MM.1S (cell line): ENCODE data around the gene TWF1.
A peak's percentile ranks its signal among the peaks of the same experiment; 100 is the strongest.

Source experiments
- DNase-seq: peaks from one replicate; pipeline ENCODE4 v3.0.0-alpha.2; 2015
- H2AFZ ChIP-seq: fragments of 300-600 bp; sonication (generic); 2 replicates; pipeline ENCODE4 v1.6.0; 2016; ENCODE audit warnings: antibody characterized with exemption, low read length
- H3F3A ChIP-seq: fragments of 300-600 bp; sonication (generic); 2 replicates; pipeline ENCODE4 v1.6.1; 2016; ENCODE audit warnings: mild to moderate bottlenecking, antibody characterized with exemption, low read length, moderate library complexity, mixed read lengths; ENCODE audit not compliant: insufficient read depth
- H3K27ac ChIP-seq: fragments of 300-600 bp; sonication (generic); 2 replicates; pipeline ENCODE4 v1.5.1; 2016; ENCODE audit warnings: mild to moderate bottlenecking, low read length
- H3K27me3 ChIP-seq: fragments of 300-600 bp; sonication (generic); replicated peaks from 2 replicates; pipeline ENCODE4 v1.6.0; 2016; ENCODE audit warnings: low read length; ENCODE audit not compliant: insufficient read depth
- H3K36me3 ChIP-seq: fragments of 300-600 bp; sonication (generic); replicated peaks from 2 replicates; pipeline ENCODE4 v1.6.1; 2016; ENCODE audit warnings: mild to moderate bottlenecking, low read length, mixed read lengths; ENCODE audit not compliant: insufficient read depth
- H3K4me1 ChIP-seq: fragments of 300-600 bp; sonication (generic); 2 replicates; pipeline ENCODE4 v1.6.1; 2016; ENCODE audit warnings: low read length, mixed read lengths
- H3K4me2 ChIP-seq: fragments of 300-600 bp; sonication (generic); 2 replicates; pipeline ENCODE4 v1.6.0; 2016; ENCODE audit warnings: low read depth, low read length
- H3K4me3 ChIP-seq: fragments of 300-600 bp; sonication (generic); 2 replicates; pipeline ENCODE4 v1.5.1; 2016; ENCODE audit warnings: low read length, mixed read lengths
- H3K79me2 ChIP-seq: fragments of 300-600 bp; sonication (generic); 2 replicates; pipeline ENCODE4 v1.6.1; 2016; ENCODE audit warnings: mixed run types, low read length, mixed read lengths
- H3K9ac ChIP-seq: fragments of 300-600 bp; sonication (generic); 2 replicates; pipeline ENCODE4 v1.6.1; 2016; ENCODE audit warnings: low read length, mixed read lengths
- H3K9me2 ChIP-seq: fragments of 300-600 bp; sonication (generic); replicated peaks from 2 replicates; pipeline ENCODE4 v1.6.1; 2016; ENCODE audit warnings: mild to moderate bottlenecking, low read length, mixed read lengths; ENCODE audit not compliant: insufficient read depth
- H3K9me3 ChIP-seq: fragments of 300-600 bp; sonication (generic); replicated peaks from 2 replicates; pipeline ENCODE4 v1.6.1; 2016; ENCODE audit warnings: mild to moderate bottlenecking, low read length, mixed read lengths; ENCODE audit not compliant: insufficient read depth
- H4K20me1 ChIP-seq: fragments of 300-600 bp; sonication (generic); 2 replicates; pipeline ENCODE4 v1.6.1; 2016; ENCODE audit warnings: mild to moderate bottlenecking, low read length, moderate library complexity, mixed read lengths; ENCODE audit not compliant: insufficient read depth
- CTCF ChIP-seq: fragments of 300-600 bp; sonication (generic); IDR thresholded peaks from 2 replicates; pipeline ENCODE4 v1.5.1; 2016; ENCODE audit warnings: antibody characterized with exemption, low read length, mixed read lengths
- EZH2 ChIP-seq: fragments of 300-600 bp; sonication (generic); optimal IDR thresholded peaks from 2 replicates; pipeline ENCODE3; 2017; ENCODE audit warnings: low read depth, mild to moderate bottlenecking, antibody characterized with exemption, low read length, mixed read lengths
- EZH2phosphoT487 ChIP-seq: fragments of 300-600 bp; sonication (generic); IDR thresholded peaks from 2 replicates; pipeline ENCODE4 v1.6.1; 2018; ENCODE audit warnings: antibody characterized with exemption, low read length

The TWF1 gene

GRCh38 chr12:43835264-43835655, 29.1 kb upstream of the TWF1 start:
- H3F3A ChIP-seq: no peaks in the 10 kb centered on the region; the same call in 1 of the 2 replicates
- H3K79me2 ChIP-seq: peaks cover 7% of the 10 kb centered on the region; the same call in 1 of the 2 replicates
- peak overlapping the region; percentile 75 for H3K4me2 ChIP-seq
- H3K9me3 ChIP-seq: no peaks in the 10 kb centered on the region
- H3K27me3 ChIP-seq: no peaks in the 10 kb centered on the region
- H3K4me1 ChIP-seq: peaks cover 6% of the 10 kb centered on the region; the same call in 1 of the 2 replicates
- H3K9me2 ChIP-seq: no peaks in the 10 kb centered on the region
- no peaks in the 10 kb centered on the region for H3K36me3 ChIP-seq
- no peak for TF ChIP-seq EZH2phosphoT487
- peak; percentile 20 for DNase-seq
- H3K27ac ChIP-seq: peak overlapping the region; percentile 61; the same call in 1 of the 2 replicates
- H2AFZ ChIP-seq: peak overlapping the region; percentile 72
- peak overlapping the region; percentile 43 for H3K9ac ChIP-seq
- H4K20me1 ChIP-seq: no peaks in the 10 kb centered on the region
- H3K4me3 ChIP-seq: peak overlapping the region; percentile 73

GRCh38 chr12:43832463-43833168, 26.5 kb upstream of the TWF1 start:
- Histone ChIP-seq H4K20me1 (no peaks in the 10 kb centered on the region), H3K36me3 (no peaks in the 10 kb centered on the region), H3K9ac (no peak overlapping the region), H3K4me3 (no peak overlapping the region), H3K4me1 (peaks cover 6% of the 10 kb centered on the region; the same call in 1 of the 2 replicates), H3K4me2 (no peak overlapping the region), H3K79me2 (peaks cover 7% of the 10 kb centered on the region; the same call in 1 of the 2 replicates), H3K9me2 (no peaks in the 10 kb centered on the region), H3K9me3 (no peaks in the 10 kb centered on the region), H2AFZ (no peak overlapping the region), H3K27ac (no peak overlapping the region), H3F3A (no peaks in the 10 kb centered on the region; the same call in 1 of the 2 replicates), H3K27me3 (no peaks in the 10 kb centered on the region)
- TF ChIP-seq EZH2phosphoT487: no peak
- TF ChIP-seq CTCF: no peak
- TF ChIP-seq EZH2: no peak
- DNase-seq: no peak

- Histone ChIP-seq H3K36me3 (no peaks in the 10 kb centered on the region), H3K27me3 (no peaks in the 10 kb centered on the region), H3K4me2 (no peak overlapping the region), H3K9me2 (no peaks in the 10 kb centered on the region), H3F3A (no peaks in the 10 kb centered on the region), H3K9me3 (no peaks in the 10 kb centered on the region), H4K20me1 (no peaks in the 10 kb centered on the region), H3K9ac (no peak overlapping the region), H3K4me3 (no peak overlapping the region), H3K4me1 (no peaks in the 10 kb centered on the region), H2AFZ (no peak overlapping the region), H3K27ac (no peak overlapping the region), H3K79me2 (no peaks in the 10 kb centered on the region)
- no peak for TF ChIP-seq EZH2phosphoT487
- DNase-seq: no peak
These were observed 21.0 kb upstream of the TWF1 start for GRCh38 chr12:43827093-43827492.

- TF ChIP-seq CTCF (no peak), EZH2 (no peak), EZH2phosphoT487 (no peak)
- Histone ChIP-seq H3K4me3 (no peak overlapping the region), H3F3A (no peaks in the 10 kb centered on the region), H4K20me1 (no peaks in the 10 kb centered on the region), H3K9me3 (no peaks in the 10 kb centered on the region), H3K27me3 (no peaks in the 10 kb centered on the region), H3K36me3 (no peaks in the 10 kb centered on the region), H3K4me1 (no peaks in the 10 kb centered on the region), H3K79me2 (no peaks in the 10 kb centered on the region), H2AFZ (no peak overlapping the region), H3K9ac (no peak overlapping the region), H3K4me2 (no peak overlapping the region), H3K9me2 (no peaks in the 10 kb centered on the region), H3K27ac (no peak overlapping the region)
- no peak for DNase-seq
These were observed 20.6 kb upstream of the TWF1 start for GRCh38 chr12:43826681-43827080.
